HepG2 (cell line): Measurements from ENCODE around the gene BRK1. TPM values are rescaled to one million over a fixed set of nuclear protein-coding genes. Genes with fewer than 3 reads are reported as not detected.

Experiments used
- ARID5B ChIP-seq: IDR thresholded peaks from 2 replicates; pipeline ENCODE4 v1.4.0; 2020; ENCODE audit warnings: mild to moderate bottlenecking, missing genetic modification reagents
- FIP1L1 ChIP-seq: fragments of 200-400 bp; formaldehyde crosslinking; IDR thresholded peaks from 2 replicates; pipeline ENCODE4 v1.6.1; 2018; ENCODE audit warnings: low read depth, mild to moderate bottlenecking, low read length, moderate library complexity, borderline replicate concordance; ENCODE audit not compliant: insufficient read depth
- JDP2 ChIP-seq: sonication (generic); formaldehyde crosslinking; IDR thresholded peaks from 2 replicates; pipeline ENCODE4 v1.8.1; 2022; ENCODE audit warnings: missing genetic modification reagents, borderline replicate concordance
- MTF2 ChIP-seq: sonication (generic); formaldehyde crosslinking; IDR thresholded peaks from 2 replicates; pipeline ENCODE4 v1.5.0; 2020; ENCODE audit warnings: missing genetic modification reagents, borderline replicate concordance
- PBX2 ChIP-seq: IDR thresholded peaks from 2 replicates; pipeline ENCODE4 v1.6.1; 2016; ENCODE audit warnings: control low read depth
- RORA ChIP-seq: sonication (generic); formaldehyde crosslinking; IDR thresholded peaks from 2 replicates; pipeline ENCODE4 v1.5.0; 2020; ENCODE audit warnings: mild to moderate bottlenecking, missing genetic modification reagents, moderate library complexity
- TFDP2 ChIP-seq: sonication (generic); formaldehyde crosslinking; IDR thresholded peaks from 2 replicates; pipeline ENCODE4 v1.4.0; 2020; ENCODE audit warnings: missing genetic modification reagents
- ZBTB38 ChIP-seq: sonication (generic); formaldehyde crosslinking; IDR thresholded peaks from 2 replicates; pipeline ENCODE4 v1.5.1; 2020; ENCODE audit warnings: mild to moderate bottlenecking, missing genetic modification reagents
- ZNF101 ChIP-seq: sonication (generic); formaldehyde crosslinking; IDR thresholded peaks from 2 replicates; pipeline ENCODE4 v1.4.0; 2020; ENCODE audit warnings: mild to moderate bottlenecking, low read depth, missing genetic modification reagents, borderline replicate concordance
- ZNF121 ChIP-seq: sonication (generic); formaldehyde crosslinking; IDR thresholded peaks from 2 replicates; pipeline ENCODE4 v1.5.0; 2020; ENCODE audit warnings: mild to moderate bottlenecking, missing genetic modification reagents
- ZNF296 ChIP-seq: sonication (generic); formaldehyde crosslinking; conservative IDR thresholded peaks from 2 replicates; pipeline ENCODE4 v1.5.0; 2020; ENCODE audit warnings: mild to moderate bottlenecking, missing genetic modification reagents
- ZNF703 ChIP-seq: sonication (generic); formaldehyde crosslinking; IDR thresholded peaks from 2 replicates; pipeline ENCODE4 v1.5.1; 2020; ENCODE audit warnings: missing genetic modification reagents, mild to moderate bottlenecking, moderate library complexity, borderline replicate concordance
- polyA plus RNA-seq, 8 experiments: library from polyadenylated mRNA; depleted of rRNA in 3 of 8; stranded (reverse) in 7 of 8; unstranded in 1 of 8; fragments of >200 nt; fragmentation: Illumina TruSeq in 4 of 8; extraction: Trizol in 4 of 8; gene quantifications; 2 replicates each; pipeline versions ENCODE4 v1.2.1 to v1.2.3, GENCODE V29; 2011 to 2016; ENCODE audit warnings: low read depth in 4 of 8, missing spikeins in 1 of 8, mixed read lengths in 1 of 8; ENCODE audit not compliant: insufficient read depth in 1 of 8
- total RNA-seq, 5 experiments: library from RNA; depleted of rRNA; stranded (reverse); fragments of >200 nt; fragmentation: Illumina TruSeq; extraction: Trizol; gene quantifications; 2 replicates each; pipeline ENCODE4 v1.2.3, GENCODE V29; 2016; ENCODE audit warnings: low read depth in 1 of 5
- TF ChIP-seq, protein P1 (sequence below): sonication (generic); formaldehyde crosslinking; IDR thresholded peaks from 2 replicates; pipeline ENCODE4 v1.4.0; 2020; ENCODE audit warnings: missing genetic modification reagents
- TF ChIP-seq, protein P2 (sequence below): sonication (generic); formaldehyde crosslinking; IDR thresholded peaks from 2 replicates; pipeline ENCODE4 v1.8.0; 2022; ENCODE audit warnings: low read depth, missing genetic modification reagents

The BRK1 gene
- total and polyA plus RNA-seq, 2 of the 13 experiments (the other 11 are each of a cell fraction or from before 2014, with no cell fraction given) = 118 to 155 TPM

DNA sequence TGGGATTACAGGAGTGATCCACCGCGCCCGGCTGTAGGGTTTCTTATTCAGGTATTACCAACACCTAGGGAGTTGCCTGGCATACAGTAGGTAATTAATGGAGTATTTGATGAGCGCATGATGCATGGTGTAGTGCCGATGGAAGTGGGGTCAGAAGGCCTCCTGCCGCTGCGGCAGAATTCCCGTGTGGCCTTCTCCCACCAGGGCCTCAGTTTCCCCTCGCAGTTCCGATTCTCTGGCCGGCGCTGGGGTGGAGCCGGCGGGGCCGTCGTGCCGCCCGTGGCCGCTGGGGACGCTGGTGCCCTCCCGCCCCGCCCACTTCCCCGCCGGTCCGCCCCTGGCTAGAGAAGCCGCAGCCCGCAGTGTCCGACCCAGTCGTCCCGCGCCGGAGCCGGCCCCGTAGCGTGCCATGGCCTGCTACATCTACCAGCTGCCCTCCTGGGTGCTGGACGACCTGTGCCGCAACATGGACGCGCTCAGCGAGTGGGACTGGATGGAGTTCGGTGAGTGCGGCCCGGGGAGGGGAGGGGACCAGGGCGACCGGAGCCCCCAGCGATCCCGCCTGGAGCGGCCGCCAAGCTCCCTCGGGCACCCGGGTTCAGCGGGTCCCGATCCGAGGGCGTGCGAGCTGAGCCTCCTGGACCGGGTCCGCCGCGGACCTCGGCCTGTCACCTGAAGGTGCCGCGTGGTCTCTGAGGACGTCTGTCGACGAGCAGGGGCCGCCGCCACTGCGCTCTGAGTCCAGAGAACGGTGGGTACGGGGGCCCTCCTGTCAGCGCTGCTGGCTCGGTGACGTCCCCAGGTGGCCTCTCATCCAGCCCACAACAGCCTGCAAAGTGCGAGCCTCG is 49.3 kb downstream of the BRK1 start, which contains the start of gene IRAK2 (continued):
- no peak for TF ChIP-seq JDP2 (CRISPR knock-in tag)
- TF ChIP-seq ZNF121 = peak; percentile 61; the same call in 1 of the 2 replicates
- 0 out of 2 replicates have a peak, but pooled peaks have one; percentile 25 for TF ChIP-seq ZNF101 (CRISPR knock-in tag)
- TF ChIP-seq, protein P1, sequence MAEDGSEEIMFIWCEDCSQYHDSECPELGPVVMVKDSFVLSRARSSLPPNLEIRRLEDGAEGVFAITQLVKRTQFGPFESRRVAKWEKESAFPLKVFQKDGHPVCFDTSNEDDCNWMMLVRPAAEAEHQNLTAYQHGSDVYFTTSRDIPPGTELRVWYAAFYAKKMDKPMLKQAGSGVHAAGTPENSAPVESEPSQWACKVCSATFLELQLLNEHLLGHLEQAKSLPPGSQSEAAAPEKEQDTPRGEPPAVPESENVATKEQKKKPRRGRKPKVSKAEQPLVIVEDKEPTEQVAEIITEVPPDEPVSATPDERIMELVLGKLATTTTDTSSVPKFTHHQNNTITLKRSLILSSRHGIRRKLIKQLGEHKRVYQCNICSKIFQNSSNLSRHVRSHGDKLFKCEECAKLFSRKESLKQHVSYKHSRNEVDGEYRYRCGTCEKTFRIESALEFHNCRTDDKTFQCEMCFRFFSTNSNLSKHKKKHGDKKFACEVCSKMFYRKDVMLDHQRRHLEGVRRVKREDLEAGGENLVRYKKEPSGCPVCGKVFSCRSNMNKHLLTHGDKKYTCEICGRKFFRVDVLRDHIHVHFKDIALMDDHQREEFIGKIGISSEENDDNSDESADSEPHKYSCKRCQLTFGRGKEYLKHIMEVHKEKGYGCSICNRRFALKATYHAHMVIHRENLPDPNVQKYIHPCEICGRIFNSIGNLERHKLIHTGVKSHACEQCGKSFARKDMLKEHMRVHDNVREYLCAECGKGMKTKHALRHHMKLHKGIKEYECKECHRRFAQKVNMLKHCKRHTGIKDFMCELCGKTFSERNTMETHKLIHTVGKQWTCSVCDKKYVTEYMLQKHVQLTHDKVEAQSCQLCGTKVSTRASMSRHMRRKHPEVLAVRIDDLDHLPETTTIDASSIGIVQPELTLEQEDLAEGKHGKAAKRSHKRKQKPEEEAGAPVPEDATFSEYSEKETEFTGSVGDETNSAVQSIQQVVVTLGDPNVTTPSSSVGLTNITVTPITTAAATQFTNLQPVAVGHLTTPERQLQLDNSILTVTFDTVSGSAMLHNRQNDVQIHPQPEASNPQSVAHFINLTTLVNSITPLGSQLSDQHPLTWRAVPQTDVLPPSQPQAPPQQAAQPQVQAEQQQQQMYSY = no peak
- TF ChIP-seq TFDP2 = no peak; the same call in 1 of the 2 replicates
- TF ChIP-seq ARID5B (CRISPR knock-in tag) = no peak
- no peak for TF ChIP-seq FIP1L1
- TF ChIP-seq ZNF703 (CRISPR knock-in tag) = no peak; the same call in 1 of the 2 replicates
- TF ChIP-seq RORA (CRISPR knock-in tag) = no peak
- TF ChIP-seq, protein P2, sequence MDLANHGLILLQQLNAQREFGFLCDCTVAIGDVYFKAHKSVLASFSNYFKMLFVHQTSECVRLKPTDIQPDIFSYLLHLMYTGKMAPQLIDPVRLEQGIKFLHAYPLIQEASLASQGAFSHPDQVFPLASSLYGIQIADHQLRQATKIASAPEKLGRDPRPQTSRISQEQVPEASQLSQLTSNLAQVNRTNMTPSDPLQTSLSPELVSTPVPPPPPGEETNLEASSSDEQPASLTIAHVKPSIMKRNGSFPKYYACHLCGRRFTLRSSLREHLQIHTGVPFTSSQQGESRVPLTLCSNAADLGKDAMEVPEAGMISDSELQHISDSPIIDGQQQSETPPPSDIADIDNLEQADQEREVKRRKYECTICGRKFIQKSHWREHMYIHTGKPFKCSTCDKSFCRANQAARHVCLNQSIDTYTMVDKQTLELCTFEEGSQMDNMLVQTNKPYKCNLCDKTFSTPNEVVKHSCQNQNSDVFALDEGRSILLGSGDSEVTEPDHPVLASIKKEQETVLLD (CRISPR knock-in tag) = no peak
- no peak for TF ChIP-seq MTF2 (CRISPR knock-in tag)
- peak; percentile 63; the same call in 1 of the 2 replicates for TF ChIP-seq ZNF296 (CRISPR knock-in tag)
- TF ChIP-seq PBX2 (CRISPR knock-in tag) = no peak
- peak; percentile 46; the same call in 1 of the 2 replicates for TF ChIP-seq ZBTB38
